ENCODE results near the gene GPR52.

- TF ChIP-seq POLR2AphosphoS5 (IDR thresholded peaks at IDR 0.05; ENCODE audit: low read depth, low read length) (no peak), RAD21 (IDR thresholded peaks at IDR 0.05; ENCODE audit: low read length) (no peak), CHD2 (IDR thresholded peaks at IDR 0.05; ENCODE audit: low read length, partially characterized antibody) (no peak), YY1 (IDR thresholded peaks at IDR 0.05; ENCODE audit: low read depth) (no peak)
These were observed 14.3 kb upstream of the GPR52 start for GRCh38 chr1:174433451-174433850.

All from SK-N-SH (cell line).